H1 (cell line): ENCODE data around the gene OLFM2. TPM values are rescaled to one million over a fixed set of nuclear protein-coding genes. Genes with fewer than 3 reads are reported as not detected.

Source experiments
- CTCF ChIA-PET: fragments of 300-600 bp; sonication (Branson Sonifier 250); formaldehyde crosslinking; loops from one replicate; lab custom pipeline; 2021; ENCODE audit not compliant: partially characterized antibody; lab: Charles Lee
- POLR2A ChIA-PET: fragments of 300-600 bp; sonication (Branson Sonifier 250); formaldehyde crosslinking; loops from one replicate; lab custom pipeline; 2021; ENCODE audit warnings: inconsistent platforms; ENCODE audit not compliant: partially characterized antibody; lab: Charles Lee
- DNase-seq, 2 experiments: peaks; one replicate each; pipeline versions ENCODE4 v3.0.0 to v3.0.0-alpha.2; 2010 to 2022; ENCODE audit warnings: low spot score in 2 of 2, low read depth in 1 of 2, mixed read lengths in 1 of 2
- FAIRE-seq: peaks from 2 replicates; lab custom pipeline; 2011; peaks lifted over from hg19 to GRCh38; lab: Jason Lieb, UNC
- H2AFZ ChIP-seq: 2 replicates; pipeline ENCODE4 v1.8.1; 2012; ENCODE audit warnings: low read length, inconsistent platforms
- H2AK5ac ChIP-seq: 2 replicates; pipeline ENCODE4 v1.6.1; 2013; ENCODE audit warnings: low read depth, low read length
- H2BK120ac ChIP-seq: replicated peaks from 2 replicates; pipeline ENCODE3; 2013; ENCODE audit warnings: low read depth, low read length, inconsistent platforms
- H2BK12ac ChIP-seq: 2 replicates; pipeline ENCODE4 v1.6.1; 2013; ENCODE audit warnings: low read depth, low read length
- H2BK15ac ChIP-seq: 2 replicates; pipeline ENCODE4 v1.6.1; 2013; ENCODE audit warnings: low read length
- H2BK20ac ChIP-seq: 2 replicates; pipeline ENCODE4 v1.6.1; 2013; ENCODE audit warnings: low read length
- H2BK5ac ChIP-seq: 2 replicates; pipeline ENCODE4 v1.6.1; 2013; ENCODE audit warnings: low read depth, low read length
- H3K14ac ChIP-seq: 2 replicates; pipeline ENCODE4 v1.6.1; 2013; ENCODE audit warnings: inconsistent platforms; ENCODE audit not compliant: insufficient read length
- H3K18ac ChIP-seq: 2 replicates; pipeline ENCODE4 v1.6.1; 2013; ENCODE audit warnings: low read length; ENCODE audit errors: extremely low read depth
- H3K23ac ChIP-seq: 2 replicates; pipeline ENCODE4 v1.6.1; 2013; ENCODE audit warnings: inconsistent platforms; ENCODE audit not compliant: insufficient read length
- H3K23me2 ChIP-seq: 2 replicates; pipeline ENCODE4 v1.6.1; 2013; ENCODE audit warnings: low read depth, low read length
- H3K27ac ChIP-seq: 2 replicates; pipeline ENCODE4 v1.6.1; 2011; ENCODE audit warnings: low read depth, low read length, inconsistent platforms
- H3K27me3 ChIP-seq, 4 experiments: replicated peaks in 1 of 4; 1 replicate in 1 of 4; 2 replicates in 3 of 4; pipeline versions ENCODE4 v1.6.1 to v1.8.1; 2011 to 2013; ENCODE audit warnings: low read length in 3 of 4, mild to moderate bottlenecking in 3 of 4, inconsistent platforms in 2 of 4, mixed read lengths in 2 of 4, moderate library complexity in 1 of 4; ENCODE audit not compliant: control insufficient read depth in 3 of 4, insufficient read depth in 3 of 4; ENCODE audit errors: extremely low read depth in 1 of 4
- H3K36me3 ChIP-seq, 4 experiments: 2 replicates each; pipeline versions ENCODE4 v1.6.1 to v1.8.1; 2011 to 2013; ENCODE audit warnings: mild to moderate bottlenecking in 4 of 4, low read length in 3 of 4, moderate library complexity in 2 of 4, control low read depth in 1 of 4, inconsistent platforms in 1 of 4; ENCODE audit not compliant: insufficient read depth in 4 of 4, control insufficient read depth in 2 of 4
- H3K4ac ChIP-seq: replicated peaks from 2 replicates; pipeline ENCODE3; 2013; ENCODE audit warnings: low read length, low read depth, mixed read lengths, inconsistent platforms; ENCODE audit not compliant: insufficient read length
- H3K4me1 ChIP-seq, 4 experiments: replicated peaks in 1 of 4; 1 replicate in 1 of 4; 2 replicates in 3 of 4; pipeline versions ENCODE4 v1.6.1 to v1.8.1; 2011 to 2013; ENCODE audit warnings: low read length in 3 of 4, inconsistent platforms in 2 of 4, mixed read lengths in 1 of 4; ENCODE audit not compliant: insufficient read depth in 4 of 4, control insufficient read depth in 3 of 4
- H3K4me2 ChIP-seq, 2 experiments: 2 replicates each; pipeline versions ENCODE4 v1.6.1 to v1.8.1; 2011 to 2013; ENCODE audit warnings: low read depth in 2 of 2, low read length in 2 of 2, control low read depth in 1 of 2, inconsistent platforms in 1 of 2, mild to moderate bottlenecking in 1 of 2; ENCODE audit not compliant: insufficient read depth in 1 of 2
- H3K4me3 ChIP-seq, 4 experiments: fragments of 200-600, 300-600 bp in 1 of 4; sonication (generic), shearing (Covaris generic), sonication (Bioruptor Twin) in 1 of 4; 2 replicates each; pipeline versions ENCODE4 v1.5.1 to v1.8.1; 2011 to 2016; ENCODE audit warnings: low read length in 4 of 4, low read depth in 3 of 4, control low read depth in 2 of 4, inconsistent platforms in 2 of 4, mild to moderate bottlenecking in 2 of 4, mixed read lengths in 1 of 4, moderate library complexity in 1 of 4; ENCODE audit not compliant: insufficient read depth in 2 of 4; ENCODE audit errors: extremely low read depth in 1 of 4
- H3K56ac ChIP-seq: replicated peaks from 2 replicates; pipeline ENCODE3; 2013; ENCODE audit warnings: low read depth, mild to moderate bottlenecking, mixed read lengths, low read length, inconsistent platforms; ENCODE audit not compliant: insufficient read length
- H3K79me1 ChIP-seq: 2 replicates; pipeline ENCODE4 v1.6.1; 2013; ENCODE audit warnings: low read depth, low read length, control low read depth
- H3K79me2 ChIP-seq, 2 experiments: 2 replicates each; pipeline versions ENCODE4 v1.6.1 to v1.8.1; 2012 to 2013; ENCODE audit warnings: low read length in 2 of 2, mild to moderate bottlenecking in 2 of 2, inconsistent platforms in 1 of 2; ENCODE audit not compliant: insufficient read depth in 2 of 2, control insufficient read depth in 1 of 2
- H3K9ac ChIP-seq, 4 experiments: replicated peaks in 1 of 4; 1 replicate in 1 of 4; 2 replicates in 3 of 4; pipeline versions ENCODE4 v1.6.1 to v1.8.1; 2011 to 2013; ENCODE audit warnings: low read depth in 3 of 4, low read length in 3 of 4, control low read depth in 2 of 4, mild to moderate bottlenecking in 2 of 4, moderate library complexity in 2 of 4, inconsistent platforms in 1 of 4; ENCODE audit errors: extremely low read depth in 1 of 4
- H3K9me3 ChIP-seq, 2 experiments: 2 replicates each; pipeline versions ENCODE4 v1.6.1 to v1.8.1; 2012 to 2013; ENCODE audit warnings: mild to moderate bottlenecking in 2 of 2, moderate library complexity in 2 of 2, control low read depth in 1 of 2, inconsistent platforms in 1 of 2, low read depth in 1 of 2, low read length in 1 of 2, mixed read lengths in 1 of 2; ENCODE audit not compliant: insufficient read depth in 2 of 2
- H4K20me1 ChIP-seq, 2 experiments: replicated peaks in 1 of 2; 2 replicates each; pipeline versions ENCODE3 to v1.8.1; 2011 to 2013; ENCODE audit warnings: inconsistent platforms in 2 of 2, low read length in 2 of 2, mild to moderate bottlenecking in 1 of 2; ENCODE audit not compliant: insufficient read depth in 2 of 2, control insufficient read depth in 1 of 2
- H4K5ac ChIP-seq: 2 replicates; pipeline ENCODE4 v1.6.1; 2013; ENCODE audit warnings: low read length, low read depth, mixed read lengths, inconsistent platforms; ENCODE audit not compliant: insufficient read length
- H4K8ac ChIP-seq: 2 replicates; pipeline ENCODE4 v1.8.0; 2013; ENCODE audit warnings: mild to moderate bottlenecking, moderate library complexity, low read length, inconsistent platforms; ENCODE audit not compliant: insufficient read depth; ENCODE audit errors: extremely low read depth
- H4K91ac ChIP-seq: replicated peaks from 2 replicates; pipeline ENCODE3; 2013; ENCODE audit warnings: low read length, mixed read lengths, inconsistent platforms; ENCODE audit not compliant: insufficient read length
- CTCF ChIP-seq, 3 experiments: IDR thresholded peaks; 1 replicate in 2 of 3; 2 replicates in 1 of 3; pipeline versions ENCODE4 v1.5.1 to v1.6.1; 2011; ENCODE audit warnings: low read length in 3 of 3, mild to moderate bottlenecking in 3 of 3, inconsistent platforms in 2 of 3, low read depth in 1 of 3, moderate library complexity in 1 of 3; ENCODE audit not compliant: insufficient read depth in 1 of 3; ENCODE audit errors: control extremely low read depth in 1 of 3
- FOSL1 ChIP-seq: IDR thresholded peaks from 2 replicates; pipeline ENCODE4 v1.6.1; 2011; ENCODE audit warnings: mild to moderate bottlenecking, low read depth, low read length, moderate library complexity; ENCODE audit not compliant: insufficient read depth
- HDAC2 ChIP-seq, 2 experiments: fragments of 300-600 bp in 1 of 2; sonication (generic) in 1 of 2; IDR thresholded peaks; 2 replicates each; pipeline ENCODE4 v1.6.1; 2011 to 2012; ENCODE audit warnings: low read depth in 2 of 2, low read length in 2 of 2, mild to moderate bottlenecking in 2 of 2, moderate library complexity in 2 of 2, borderline replicate concordance in 1 of 2, inconsistent platforms in 1 of 2
- POLR2AphosphoS5 ChIP-seq: IDR thresholded peaks from 2 replicates; pipeline ENCODE4 v1.6.1; 2011; ENCODE audit warnings: low read depth, low read length
- SIX5 ChIP-seq: IDR thresholded peaks from 2 replicates; pipeline ENCODE4 v1.6.1; 2011; ENCODE audit warnings: mild to moderate bottlenecking, low read depth, low read length
- SP1 ChIP-seq: IDR thresholded peaks from 2 replicates; pipeline ENCODE4 v1.6.1; 2011; ENCODE audit warnings: low read depth, low read length
- TEAD4 ChIP-seq: IDR thresholded peaks from 2 replicates; pipeline ENCODE4 v1.6.1; 2012; ENCODE audit warnings: low read depth, low read length, inconsistent platforms, mixed read lengths
- ZNF274 ChIP-seq: IDR thresholded peaks from 2 replicates; pipeline ENCODE4 v1.7.0; 2012; ENCODE audit warnings: low read length, borderline replicate concordance; ENCODE audit errors: extremely low read depth
- WGBS, 2 experiments: shearing (Covaris generic) in 1 of 2; methylation state at CpG; one replicate each; pipeline versions ENCODE4 v1.1.6 to v1.1.7; 2013 to 2015; ENCODE audit warnings: low lambda C conversion rate in 2 of 2, mixed read lengths in 2 of 2, inconsistent platforms in 1 of 2, low coverage in 1 of 2, missing lambda C conversion rate in 1 of 2; ENCODE audit not compliant: insufficient replicate concordance in 2 of 2, insufficient coverage in 1 of 2, insufficient read length in 1 of 2; ENCODE audit errors: extremely low coverage in 1 of 2, missing lambda C conversion rate in 1 of 2; 5-methylcytosine and 5-hydroxymethylcytosine counted together
- polyA plus RNA-seq, 7 experiments: library from polyadenylated mRNA; depleted of rRNA in 3 of 7; stranded (reverse) in 5 of 7; unstranded in 2 of 7; fragments of >200 nt in 5 of 7; fragments of 200-250 nt in 2 of 7; gene quantifications; 1 replicate in 5 of 7; 2 replicates in 1 of 7; 4 replicates in 1 of 7; pipeline versions ENCODE4 v1.2.1 to v1.2.3, GENCODE V29; 2011 to 2013; ENCODE audit warnings: missing spikeins in 2 of 7, mixed read lengths in 2 of 7
- total RNA-seq: library from RNA; stranded (reverse); fragmentation: NEBNext Ultra II Directional; extraction: Animal tissue kit (Norgen Biotek cat#: 25700); gene quantifications from 2 replicates; pipeline ENCODE4 v1.2.1, GENCODE V29; 2021

Gene OLFM2
- total and polyA plus RNA-seq, 2 of the 8 experiments (the other 6 are each of a cell fraction or from before 2014, with no cell fraction given): 68.2 to 151 TPM

DNA sequence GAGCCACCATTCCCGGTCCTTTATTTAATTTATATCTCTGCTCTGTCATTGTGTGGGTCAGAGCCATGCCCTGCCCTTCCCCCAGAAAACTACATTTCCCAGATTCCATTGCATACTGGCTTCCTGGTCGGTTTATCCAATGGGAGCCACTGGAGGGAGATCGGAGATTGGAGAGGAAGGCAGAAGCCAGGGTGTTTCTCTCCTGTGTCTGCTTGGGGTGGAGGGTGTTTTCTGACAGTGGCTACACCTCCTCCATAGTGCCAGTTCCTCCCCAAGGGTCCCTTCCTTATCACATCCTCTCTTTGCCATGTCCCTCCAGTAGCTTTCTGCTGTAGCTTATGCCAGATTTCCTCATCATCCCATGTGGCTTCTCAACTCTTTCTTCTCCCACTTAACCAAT lies 19.0 kb downstream of the OLFM2 start:
- no peak overlapping the region for H3K4ac ChIP-seq
- H3K23me2 ChIP-seq: peaks cover 10% of the 10 kb centered on the region; the same call in 1 of the 2 replicates
- H4K8ac ChIP-seq: no peak overlapping the region
- H2BK5ac ChIP-seq: no peak overlapping the region
- peak; percentile 97 for FAIRE-seq
- H3K9me3 ChIP-seq: no peaks in the 10 kb centered on the region
- H4K91ac ChIP-seq: no peak overlapping the region
- 0 out of 7 replicates have a peak overlapping the region, but pooled peaks of 1 of the 4 experiments have one; percentile 34 for H3K9ac ChIP-seq
- H3K79me1 ChIP-seq: peaks cover 7% of the 10 kb centered on the region
- peak; percentile 79 for TF ChIP-seq SIX5
- TF ChIP-seq HDAC2 (IDR thresholded peaks at IDR 0.05; ENCODE audit: borderline replicate concordance in 1 of 2, low read depth in 2 of 2, low read length in 2 of 2): no peak
- peak in 1 of 3 experiments; percentile 6; a peak in 1 of 4 replicates for TF ChIP-seq CTCF (IDR thresholded peaks at IDR 0.05; ENCODE audit: control extremely low read depth in 1 of 3, insufficient read depth in 1 of 3, low read depth in 1 of 3, low read length in 3 of 3)
- no peak for TF ChIP-seq POLR2AphosphoS5
- no peak for TF ChIP-seq FOSL1
- no peak for TF ChIP-seq TEAD4
- TF ChIP-seq ZNF274: no peak
- TF ChIP-seq SP1: 0 out of 2 replicates have a peak, but pooled peaks have one; percentile 19
- H2BK12ac ChIP-seq: no peak overlapping the region; the same call in 1 of the 2 replicates
- peaks cover 0 to 10% (median 3%) of the 10 kb centered on the region in 4 experiments; a peak in 6 of 7 replicates for H3K4me1 ChIP-seq
- no peaks in the 10 kb centered on the region for H3K36me3 ChIP-seq
- no peak overlapping the region for H3K18ac ChIP-seq
- no peak overlapping the region for H3K14ac ChIP-seq
- H2AFZ ChIP-seq: no peak overlapping the region
- CTCF ChIA-PET: interaction anchor here (0.7 to 2.3 kb wide), 3 partner anchors 9 to 110 kb away, joined by 4 to 7 read pairs (median 7); no protein-coding TSS in a partner anchor
- no peak overlapping the region for H2BK20ac ChIP-seq
- H4K5ac ChIP-seq: no peak overlapping the region
- no peak for DNase-seq
- H2BK120ac ChIP-seq: no peak overlapping the region
- H3K56ac ChIP-seq: no peak overlapping the region
- H3K27me3 ChIP-seq: peaks cover 0 to 9% (median 2%) of the 10 kb centered on the region in 4 experiments; a peak in 4 of 7 replicates
- no peak overlapping the region; a peak in 1 of 4 replicates for H3K4me2 ChIP-seq
- no peak overlapping the region for H3K4me3 ChIP-seq
- no peak overlapping the region for H2AK5ac ChIP-seq
- peaks cover 0 to 26% of the 10 kb centered on the region in 2 experiments; a peak in 1 of 4 replicates for H3K79me2 ChIP-seq
- H2BK15ac ChIP-seq: no peak overlapping the region
- POLR2A ChIA-PET: no interaction called here
- H3K27ac ChIP-seq: 0 out of 2 replicates have a peak overlapping the region, but pooled peaks have one; percentile 61
- H3K23ac ChIP-seq: no peak overlapping the region
- WGBS, 2 experiments: 46% methylated on average over 3 of the region's 3 CpGs; no CpG with 5 or more reads in 1 of the 2 experiments
- peaks cover 8 to 21% of the 10 kb centered on the region in 2 experiments for H4K20me1 ChIP-seq
